Measurements from ENCODE around the gene ASB18.

GRCh38 chr2:236169151-236169721 is 95.0 kb downstream of the ASB18 start:
- TF ChIP-seq ZNF639 (CRISPR knock-in tag; conservative IDR thresholded peaks at IDR 0.05): no peak
- no peak for TF ChIP-seq POLR2AphosphoS5 (IDR thresholded peaks at IDR 0.05; ENCODE audit: low read depth, low read length)
- TF ChIP-seq ARID5B (CRISPR knock-in tag; IDR thresholded peaks at IDR 0.05): no peak
- TF ChIP-seq, protein P1, sequence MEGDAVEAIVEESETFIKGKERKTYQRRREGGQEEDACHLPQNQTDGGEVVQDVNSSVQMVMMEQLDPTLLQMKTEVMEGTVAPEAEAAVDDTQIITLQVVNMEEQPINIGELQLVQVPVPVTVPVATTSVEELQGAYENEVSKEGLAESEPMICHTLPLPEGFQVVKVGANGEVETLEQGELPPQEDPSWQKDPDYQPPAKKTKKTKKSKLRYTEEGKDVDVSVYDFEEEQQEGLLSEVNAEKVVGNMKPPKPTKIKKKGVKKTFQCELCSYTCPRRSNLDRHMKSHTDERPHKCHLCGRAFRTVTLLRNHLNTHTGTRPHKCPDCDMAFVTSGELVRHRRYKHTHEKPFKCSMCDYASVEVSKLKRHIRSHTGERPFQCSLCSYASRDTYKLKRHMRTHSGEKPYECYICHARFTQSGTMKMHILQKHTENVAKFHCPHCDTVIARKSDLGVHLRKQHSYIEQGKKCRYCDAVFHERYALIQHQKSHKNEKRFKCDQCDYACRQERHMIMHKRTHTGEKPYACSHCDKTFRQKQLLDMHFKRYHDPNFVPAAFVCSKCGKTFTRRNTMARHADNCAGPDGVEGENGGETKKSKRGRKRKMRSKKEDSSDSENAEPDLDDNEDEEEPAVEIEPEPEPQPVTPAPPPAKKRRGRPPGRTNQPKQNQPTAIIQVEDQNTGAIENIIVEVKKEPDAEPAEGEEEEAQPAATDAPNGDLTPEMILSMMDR (CRISPR knock-in tag; IDR thresholded peaks at IDR 0.05): no peak
- TF ChIP-seq, protein P2, sequence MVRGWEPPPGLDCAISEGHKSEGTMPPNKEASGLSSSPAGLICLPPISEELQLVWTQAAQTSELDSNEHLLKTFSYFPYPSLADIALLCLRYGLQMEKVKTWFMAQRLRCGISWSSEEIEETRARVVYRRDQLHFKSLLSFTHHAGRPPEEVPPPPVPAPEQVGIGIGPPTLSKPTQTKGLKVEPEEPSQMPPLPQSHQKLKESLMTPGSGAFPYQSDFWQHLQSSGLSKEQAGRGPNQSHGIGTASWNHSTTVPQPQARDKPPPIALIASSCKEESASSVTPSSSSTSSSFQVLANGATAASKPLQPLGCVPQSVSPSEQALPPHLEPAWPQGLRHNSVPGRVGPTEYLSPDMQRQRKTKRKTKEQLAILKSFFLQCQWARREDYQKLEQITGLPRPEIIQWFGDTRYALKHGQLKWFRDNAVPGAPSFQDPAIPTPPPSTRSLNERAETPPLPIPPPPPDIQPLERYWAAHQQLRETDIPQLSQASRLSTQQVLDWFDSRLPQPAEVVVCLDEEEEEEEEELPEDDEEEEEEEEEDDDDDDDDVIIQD (CRISPR knock-in tag; IDR thresholded peaks at IDR 0.05; ENCODE audit: low read depth): no peak
- TF ChIP-seq POLR2A (IDR thresholded peaks at IDR 0.05; ENCODE audit: insufficient read depth in 1 of 2, low read depth in 2 of 2, low read length in 2 of 2): no peak
- TF ChIP-seq ZNF572 (CRISPR knock-in tag; IDR thresholded peaks at IDR 0.05): no peak
- no peak for TF ChIP-seq JDP2 (CRISPR knock-in tag; IDR thresholded peaks at IDR 0.05; ENCODE audit: borderline replicate concordance)
